ENCODE measurements around the gene TBX20. TPM values are rescaled to one million over a fixed set of nuclear protein-coding genes. Genes with fewer than 3 reads are reported as not detected.

The TBX20 gene
- total and polyA plus RNA-seq, 7 donors = not detected

GRCh38 chr7:35252612-35253459 lies 1.1 kb downstream of the TBX20 start:
- ATAC-seq (no peak), DNase-seq (no peak)
- intact Hi-C loops (cut with DNase I) = no loop called here
- H3K36me3 ChIP-seq (ENCODE audit: insufficient read depth in 1 of 2, low read depth in 1 of 2) = no peaks in the 10 kb centered on the region
- WGBS, 3 donors = 6 to 8% (median 6%) methylated on average over 16 of the region's 16 CpGs
- H3K27me3 ChIP-seq (ENCODE audit: insufficient read depth in 3 of 3, low read length in 2 of 3) = peaks cover 4 to 100% (median 51%) of the 10 kb centered on the region in 3 donors
- no peak overlapping the region for H3K4me3 ChIP-seq
- no peaks in the 10 kb centered on the region for H3K4me1 ChIP-seq
- H3K27ac ChIP-seq = no peak overlapping the region
- TF ChIP-seq CTCF (IDR thresholded peaks at IDR 0.05) = no peak
- no peaks in the 10 kb centered on the region for H3K9me3 ChIP-seq

GRCh38 chr7:35251606-35252310 lies 2.1 kb downstream of the TBX20 start:
- Histone ChIP-seq H3K36me3 (ENCODE audit: insufficient read depth in 1 of 2, low read depth in 1 of 2) (no peaks in the 10 kb centered on the region), H3K9me3 (no peaks in the 10 kb centered on the region), H3K4me1 (no peaks in the 10 kb centered on the region), H3K27ac (no peak overlapping the region), H3K27me3 (ENCODE audit: insufficient read depth in 3 of 3, low read length in 2 of 3) (peaks cover 8 to 100% (median 44%) of the 10 kb centered on the region in 3 donors), H3K4me3 (no peak overlapping the region)
- 5 to 13% (median 12%) methylated on average over 5 of the region's 5 CpGs for WGBS, 3 donors
- intact Hi-C loops (cut with DNase I) = no loop called here
- ATAC-seq = no peak
- no peak for TF ChIP-seq CTCF (IDR thresholded peaks at IDR 0.05)
- no peak for DNase-seq

- Histone ChIP-seq H3K9me3 (no peaks in the 10 kb centered on the region), H3K4me3 (no peak overlapping the region), H3K27me3 (ENCODE audit: insufficient read depth in 3 of 3, low read length in 2 of 3) (peaks cover 9 to 100% (median 36%) of the 10 kb centered on the region in 3 donors), H3K36me3 (ENCODE audit: insufficient read depth in 1 of 2, low read depth in 1 of 2) (no peaks in the 10 kb centered on the region), H3K27ac (no peak overlapping the region), H3K4me1 (no peaks in the 10 kb centered on the region)
- intact Hi-C loops (cut with DNase I) = no loop called here
- no peak for TF ChIP-seq CTCF (IDR thresholded peaks at IDR 0.05)
- WGBS, 3 donors = 16 to 21% (median 20%) methylated on average over 1 of the region's 1 CpG
- DNase-seq = no peak
- ATAC-seq = no peak
Measured at GRCh38 chr7:35250941-35251340, 3.0 kb downstream of the TBX20 start.

GRCh38 chr7:35250452-35250851 lies 3.4 kb downstream of the TBX20 start:
- WGBS, 3 donors = 3 to 6% (median 4%) methylated on average over 2 of the region's 2 CpGs
- no peaks in the 10 kb centered on the region for H3K9me3 ChIP-seq
- H3K27me3 ChIP-seq (ENCODE audit: insufficient read depth in 3 of 3, low read length in 2 of 3) = peaks cover 12 to 100% (median 35%) of the 10 kb centered on the region in 3 donors
- no peaks in the 10 kb centered on the region for H3K4me1 ChIP-seq
- no peaks in the 10 kb centered on the region for H3K36me3 ChIP-seq (ENCODE audit: insufficient read depth in 1 of 2, low read depth in 1 of 2)
- ATAC-seq (no peak), DNase-seq (no peak)
- no peak for TF ChIP-seq CTCF (IDR thresholded peaks at IDR 0.05)
- intact Hi-C loops (cut with DNase I) = no loop called here
- no peak overlapping the region for H3K27ac ChIP-seq
- H3K4me3 ChIP-seq = no peak overlapping the region

Measured in psoas muscle (tissue), 8 donors.